ENCODE data around the gene CD300LD.

The CD300LD gene

GRCh38 chr17:74607221-74607620 is 15.1 kb upstream of the CD300LD start:
- FAIRE-seq = no peak

GRCh38 chr17:74606050-74606449 is 14.0 kb upstream of the CD300LD start:
- no peak for DNase-seq (ENCODE audit: low spot score)
- FAIRE-seq = no peak

More at GRCh38 chr17:74607221-74607620, 15.1 kb upstream of the CD300LD start:
- no peak for DNase-seq (ENCODE audit: low spot score)

GRCh38 chr17:74605361-74605760 is 13.3 kb upstream of the CD300LD start:
- FAIRE-seq (no peak), DNase-seq (ENCODE audit: low spot score) (peak; percentile 66)

GRCh38 chr17:74604761-74605160 is 12.7 kb upstream of the CD300LD start:
- DNase-seq (ENCODE audit: low spot score) = no peak
- peak; percentile 13 for FAIRE-seq

GRCh38 chr17:74604200-74604599 is 12.1 kb upstream of the CD300LD start:
- DNase-seq (ENCODE audit: low spot score) (no peak), FAIRE-seq (no peak)

GRCh38 chr17:74603746-74604145 is 11.7 kb upstream of the CD300LD start:
- DNase-seq (ENCODE audit: low spot score) = no peak
- no peak for FAIRE-seq

GRCh38 chr17:74603037-74603635 is 11.1 kb upstream of the CD300LD start:
- FAIRE-seq = no peak
- DNase-seq (ENCODE audit: low spot score) = no peak

GRCh38 chr17:74601944-74602572 is 10.0 kb upstream of the CD300LD start:
- FAIRE-seq (peak; percentile 95), DNase-seq (ENCODE audit: low spot score) (peak; percentile 72)

GRCh38 chr17:74599448-74599939 is 7.4 kb upstream of the CD300LD start:
- DNase-seq (ENCODE audit: low spot score) (no peak), FAIRE-seq (no peak)

- no peak for DNase-seq (ENCODE audit: low spot score)
Measured at GRCh38 chr17:74599023-74599399, 6.9 kb upstream of the CD300LD start.

GRCh38 chr17:74598346-74599022 is 6.4 kb upstream of the CD300LD start:
- DNase-seq (ENCODE audit: low spot score) = no peak
- FAIRE-seq = no peak

More at GRCh38 chr17:74599023-74599399, 6.9 kb upstream of the CD300LD start:
- FAIRE-seq = no peak

- DNase-seq (ENCODE audit: low spot score) (no peak), FAIRE-seq (no peak)
Measured at GRCh38 chr17:74597069-74597790, 5.1 kb upstream of the CD300LD start.

GRCh38 chr17:74595037-74595750 is 3.1 kb upstream of the CD300LD start:
- FAIRE-seq (no peak), DNase-seq (ENCODE audit: low spot score) (no peak)

- no peak for FAIRE-seq
Measured at GRCh38 chr17:74591503-74591902, 580 bp downstream of the CD300LD start.

GRCh38 chr17:74585711-74586110 is 6.4 kb downstream of the CD300LD start:
- FAIRE-seq (no peak), DNase-seq (ENCODE audit: low spot score) (no peak)

More at GRCh38 chr17:74591503-74591902, 580 bp downstream of the CD300LD start:
- no peak for DNase-seq (ENCODE audit: low spot score)

GRCh38 chr17:74584292-74585060 is 7.6 kb downstream of the CD300LD start:
- FAIRE-seq (no peak), DNase-seq (ENCODE audit: low spot score) (no peak)

- no peak for FAIRE-seq
- no peak for DNase-seq (ENCODE audit: low spot score)
Measured at GRCh38 chr17:74582633-74583032, 9.4 kb downstream of the CD300LD start.

- no peak for FAIRE-seq
Measured at GRCh38 chr17:74579900-74580299, 12.2 kb downstream of the CD300LD start.

GRCh38 chr17:74578979-74579378 is 13.1 kb downstream of the CD300LD start:
- no peak for FAIRE-seq
- no peak for DNase-seq (ENCODE audit: low spot score)

More at GRCh38 chr17:74579900-74580299, 12.2 kb downstream of the CD300LD start:
- no peak for DNase-seq (ENCODE audit: low spot score)

GRCh38 chr17:74574489-74575142 is 17.5 kb downstream of the CD300LD start:
- FAIRE-seq = peak; percentile 44
- DNase-seq (ENCODE audit: low spot score) = no peak

Measured in urothelium cell line (cell line).